ENCODE data around the gene AKR1B1.
A peak's percentile ranks its signal among the peaks of the same experiment; 100 is the strongest.

Gene AKR1B1

DNA sequence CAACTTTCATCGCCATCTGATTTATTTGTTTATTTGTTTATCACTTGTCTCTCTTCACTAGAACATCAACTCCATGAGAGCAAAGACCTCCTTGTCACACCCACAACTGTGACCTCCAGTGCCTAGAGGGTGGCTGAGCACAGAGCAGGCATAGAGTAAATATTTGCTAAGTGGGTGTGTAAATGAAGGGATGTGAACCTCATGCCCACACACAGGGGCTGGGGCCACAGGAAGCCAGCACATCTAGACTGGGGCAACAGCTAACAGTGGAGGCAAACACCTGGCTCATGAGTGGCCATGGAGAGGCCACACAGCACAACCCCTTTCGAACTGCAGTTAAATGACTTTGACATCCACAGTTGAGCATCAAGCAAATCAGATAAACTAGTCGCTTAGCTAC lies 39.8 kb downstream of the AKR1B1 start:
- DNase-seq (ENCODE audit: low spot score): peak; percentile 32

DNA sequence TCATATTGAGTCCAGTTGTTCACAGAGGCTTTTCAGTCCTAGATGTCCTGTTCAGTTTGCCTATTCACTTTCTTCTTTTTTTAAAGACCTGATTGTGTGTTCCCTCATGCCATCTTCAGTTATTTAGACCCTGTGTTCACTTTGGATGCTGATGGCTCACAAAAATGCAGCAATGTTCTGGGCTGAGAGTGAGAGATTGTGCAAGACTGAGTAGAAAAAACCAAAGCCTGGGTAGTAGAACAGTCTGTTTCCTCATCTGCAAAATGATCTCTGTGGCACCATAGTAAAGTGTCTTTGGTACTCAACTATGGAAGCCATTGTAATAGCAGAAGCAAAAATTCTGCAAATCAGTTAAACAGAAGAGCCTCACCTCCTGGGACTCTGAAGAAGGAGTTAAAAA lies 43.2 kb downstream of the AKR1B1 start:
- DNase-seq (ENCODE audit: low spot score): no peak

DNA sequence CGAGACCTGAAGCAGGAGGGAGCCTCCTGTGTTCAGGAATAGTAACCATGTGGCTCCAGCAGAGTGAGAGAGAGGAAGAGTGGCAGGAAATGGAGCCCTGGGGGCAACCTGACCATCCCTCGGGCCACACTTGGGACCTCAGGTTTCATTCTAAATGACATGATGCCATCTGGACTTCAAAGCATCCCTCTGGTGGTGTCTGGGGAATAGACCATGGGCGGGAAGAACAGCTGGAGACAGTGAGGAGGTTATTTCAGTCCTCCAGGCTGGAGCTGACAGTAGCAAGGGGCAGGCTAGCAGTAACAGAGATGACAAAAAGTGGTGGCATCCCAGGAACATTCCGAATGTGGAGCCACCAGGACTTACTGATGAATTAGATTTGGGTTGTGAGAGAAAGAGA lies 44.8 kb downstream of the AKR1B1 start:
- DNase-seq (ENCODE audit: low spot score): no peak

DNA sequence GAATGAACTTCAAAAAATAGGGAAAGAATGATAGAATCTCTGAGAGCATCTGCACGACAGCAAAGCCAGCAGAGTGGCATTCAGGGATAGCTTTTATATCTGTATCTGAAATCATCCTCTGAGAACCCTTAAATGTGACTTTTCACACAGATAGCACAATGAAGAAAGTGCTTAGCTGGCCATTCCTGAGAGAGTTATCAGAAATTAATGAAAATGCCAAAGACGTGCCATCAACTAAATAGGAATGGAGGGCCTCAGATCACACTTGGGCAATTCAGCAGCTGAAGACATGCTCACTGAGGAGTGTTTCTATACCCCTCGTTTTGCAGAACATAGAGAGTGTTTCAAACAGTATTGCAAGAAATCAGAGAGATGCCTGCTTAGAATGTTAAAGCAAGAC lies 51.6 kb downstream of the AKR1B1 start:
- no peak for DNase-seq (ENCODE audit: low spot score)

DNA sequence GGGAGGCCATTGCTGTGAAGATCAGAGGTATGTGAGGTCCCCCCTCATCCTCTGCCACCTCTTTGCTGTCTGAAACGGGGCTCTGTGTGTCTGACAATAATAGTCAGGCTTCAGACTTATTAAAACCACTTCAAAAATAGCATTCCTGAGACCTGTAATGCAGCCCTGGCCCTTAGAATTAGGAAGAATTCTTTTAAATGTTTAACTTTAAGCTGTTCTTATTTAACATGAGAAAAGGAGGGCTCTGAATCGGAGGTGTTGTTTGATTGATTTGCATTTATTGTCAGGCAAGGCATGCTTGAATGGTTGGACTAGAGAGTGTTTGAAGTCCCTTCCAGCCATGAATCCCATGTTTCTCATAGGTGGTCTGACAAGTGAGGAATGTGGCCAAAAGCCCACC lies 52.5 kb downstream of the AKR1B1 start:
- no peak for DNase-seq (ENCODE audit: low spot score)

DNA sequence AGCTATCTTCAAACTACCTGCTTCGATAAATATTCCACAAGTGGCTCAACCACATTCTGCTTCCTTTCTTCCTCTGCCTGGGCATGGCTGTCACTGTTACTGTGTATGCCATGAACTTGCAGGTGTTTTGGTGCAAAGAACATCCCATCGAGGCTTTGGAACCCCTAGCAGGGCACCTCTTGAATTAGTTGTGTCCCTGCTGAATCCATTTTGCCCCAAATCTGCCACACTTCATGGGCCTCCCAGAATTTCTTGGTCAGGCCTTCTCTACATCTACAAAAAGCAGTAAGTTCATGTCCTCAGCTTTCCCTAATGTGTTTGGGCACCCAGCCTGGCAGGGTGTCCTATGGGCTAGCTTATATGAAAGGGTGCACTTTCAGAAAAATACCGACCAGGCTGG lies 53.6 kb downstream of the AKR1B1 start:
- no peak for DNase-seq (ENCODE audit: low spot score)

DNA sequence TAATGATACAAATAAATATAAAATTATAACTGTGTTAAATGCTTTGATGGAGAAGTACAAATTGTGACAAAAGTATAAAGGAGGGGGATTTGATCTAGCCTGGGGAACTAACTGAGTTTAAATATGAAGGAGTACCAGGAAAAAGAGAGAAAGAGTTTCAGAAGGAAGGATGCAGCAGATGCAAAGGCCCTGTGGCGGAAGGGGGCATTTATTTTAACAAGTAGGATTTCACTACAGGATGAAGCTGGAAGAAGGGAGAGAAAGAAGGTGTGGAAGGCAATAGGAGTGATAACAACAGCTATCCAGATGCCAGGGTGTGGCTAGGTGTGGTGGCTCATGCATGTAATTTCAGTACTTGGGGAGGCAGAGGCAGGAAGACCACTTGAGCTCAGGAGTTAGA lies 55.8 kb downstream of the AKR1B1 start:
- no peak for DNase-seq (ENCODE audit: low spot score)

DNA sequence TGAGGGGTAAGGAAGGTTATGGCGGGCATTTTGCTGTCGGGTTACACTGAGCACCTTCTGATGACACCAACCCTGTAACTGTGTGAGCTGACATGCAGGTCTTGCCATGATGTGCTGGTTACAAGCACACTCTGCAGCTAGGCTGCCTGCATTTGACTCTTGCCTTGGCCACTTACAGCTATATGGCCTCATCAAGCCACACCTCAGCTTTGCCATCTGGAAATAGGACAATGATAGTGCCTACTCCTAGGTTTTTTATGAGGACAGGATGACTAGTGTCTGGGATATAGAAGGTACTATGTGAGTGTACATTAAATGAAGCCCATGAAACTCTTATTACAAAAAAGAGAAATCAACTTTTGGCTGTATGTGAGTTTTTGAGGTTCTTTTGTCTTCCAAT lies 58.0 kb downstream of the AKR1B1 start:
- no peak for DNase-seq (ENCODE audit: low spot score)

DNA sequence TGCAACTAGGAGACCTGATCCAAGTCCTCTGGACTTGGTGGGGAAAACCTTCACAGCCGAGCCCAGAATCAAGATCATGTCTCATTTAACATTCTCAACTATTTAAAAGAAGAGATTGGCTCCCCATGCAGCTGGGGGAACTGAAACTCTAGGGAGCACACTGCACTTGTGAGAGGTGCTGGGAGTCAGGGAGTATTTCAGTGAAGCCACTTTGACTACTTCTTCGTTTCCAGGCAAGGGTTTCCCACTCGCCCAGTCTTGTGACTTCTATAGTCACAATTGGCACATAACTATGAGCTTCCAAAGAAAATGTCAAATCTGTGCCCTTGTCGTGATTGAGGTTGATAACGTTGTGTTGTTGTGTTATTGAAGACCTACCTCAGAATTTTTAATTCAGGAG lies 62.9 kb downstream of the AKR1B1 start:
- no peak for DNase-seq (ENCODE audit: low spot score)

DNA sequence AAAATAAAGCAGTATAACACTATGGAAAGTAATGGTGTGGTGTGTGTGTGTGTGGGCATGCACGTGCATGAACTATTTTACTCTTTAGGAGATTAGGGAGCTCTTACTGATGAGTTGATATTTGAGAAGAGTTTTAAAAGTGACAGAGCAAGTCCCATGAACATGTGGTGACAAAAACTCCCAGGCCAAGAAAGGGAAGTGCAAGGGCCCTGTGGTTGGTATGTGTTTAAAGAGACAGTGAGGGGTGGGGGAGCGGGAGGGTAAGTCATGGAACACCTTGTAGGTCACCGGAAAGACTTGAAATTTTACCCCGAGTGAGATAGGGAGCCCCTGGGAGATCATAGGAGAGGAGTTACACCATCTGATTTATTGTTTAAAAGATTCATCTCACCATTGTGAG lies 63.3 kb downstream of the AKR1B1 start:
- no peak for DNase-seq (ENCODE audit: low spot score)

DNA sequence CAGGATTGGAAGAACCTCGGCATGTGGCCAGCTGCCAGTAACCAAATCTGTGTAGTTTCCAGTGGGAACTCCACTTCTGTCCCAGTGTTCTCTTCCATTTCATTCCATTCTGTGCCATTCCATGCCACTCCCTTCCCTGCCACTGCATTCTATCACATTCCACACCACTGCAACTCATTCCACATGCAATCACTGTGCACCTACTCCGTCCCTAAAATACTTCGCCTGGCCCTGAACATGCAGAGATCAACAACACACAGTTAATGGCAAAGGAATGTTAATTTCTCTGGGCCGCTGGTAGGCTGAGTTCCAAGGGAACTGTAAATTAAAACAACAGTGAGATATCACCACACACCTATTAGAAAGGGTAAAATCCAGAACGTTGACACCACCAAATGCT lies 64.8 kb downstream of the AKR1B1 start:
- no peak for DNase-seq (ENCODE audit: low spot score)

All from HuH-7.5 (cell line).